CD14-positive monocyte (primary cell): ENCODE results near the gene EXOSC5. TPM values are rescaled to one million over a fixed set of nuclear protein-coding genes. Genes with fewer than 3 reads are reported as not detected.

Source experiments
- DNase-seq, 3 donors: peaks; one replicate each; pipeline ENCODE4 v3.0.0-alpha.2; 2011 to 2022
- H2AFZ ChIP-seq: 2 replicates; pipeline ENCODE4 v1.6.0; 2012; ENCODE audit warnings: mild to moderate bottlenecking, low read depth, low read length, inconsistent platforms; ENCODE audit not compliant: insufficient read depth, poor library complexity, severe bottlenecking
- H3K27ac ChIP-seq, 2 donors: 1 replicate in 1 of 2; 2 replicates in 1 of 2; pipeline ENCODE4 v1.5.1; 2012 to 2013; ENCODE audit warnings: low read length in 2 of 2, control low read depth in 1 of 2, inconsistent platforms in 1 of 2, low read depth in 1 of 2, mild to moderate bottlenecking in 1 of 2
- H3K27me3 ChIP-seq, 2 donors: one replicate each; pipeline versions ENCODE4 v1.6.0 to v1.6.1; 2011 to 2013; ENCODE audit warnings: low read length in 2 of 2; ENCODE audit not compliant: control insufficient read depth in 2 of 2, insufficient read depth in 2 of 2
- H3K36me3 ChIP-seq, 2 donors: replicated peaks in 1 of 2; 1 replicate in 1 of 2; 2 replicates in 1 of 2; pipeline versions ENCODE4 v1.5.1 to v1.6.1; 2012 to 2013; ENCODE audit warnings: low read length in 2 of 2, control low read depth in 1 of 2, inconsistent platforms in 1 of 2, mild to moderate bottlenecking in 1 of 2; ENCODE audit not compliant: insufficient read depth in 2 of 2, control insufficient read depth in 1 of 2
- H3K4me1 ChIP-seq, 2 donors: 1 replicate in 1 of 2; 2 replicates in 1 of 2; pipeline versions ENCODE4 v1.5.1 to v1.6.1; 2012 to 2013; ENCODE audit warnings: low read length in 2 of 2, control low read depth in 1 of 2, inconsistent platforms in 1 of 2, mild to moderate bottlenecking in 1 of 2, moderate library complexity in 1 of 2; ENCODE audit not compliant: insufficient read depth in 2 of 2, control insufficient read depth in 1 of 2
- H3K4me2 ChIP-seq: replicated peaks from 2 replicates; pipeline ENCODE3; 2012; ENCODE audit warnings: low read length, moderate library complexity, mild to moderate bottlenecking; ENCODE audit not compliant: poor library complexity, severe bottlenecking; ENCODE audit errors: extremely low read depth
- H3K4me3 ChIP-seq, 3 experiments: fragments of 200-600 bp in 1 of 3; sonication (generic) in 1 of 3; replicated peaks in 1 of 3; 1 replicate in 2 of 3; 2 replicates in 1 of 3; pipeline ENCODE4 v1.5.1; 2011 to 2013; ENCODE audit warnings: low read length in 3 of 3, mild to moderate bottlenecking in 3 of 3, control low read depth in 2 of 3, low read depth in 2 of 3, inconsistent platforms in 1 of 3, moderate library complexity in 1 of 3
- H3K79me2 ChIP-seq: 2 replicates; pipeline ENCODE4 v1.6.0; 2012; ENCODE audit warnings: mild to moderate bottlenecking, control low read depth, inconsistent platforms, low read length, moderate library complexity; ENCODE audit not compliant: insufficient read depth
- H3K9ac ChIP-seq: 2 replicates; pipeline ENCODE4 v1.6.0; 2017; ENCODE audit warnings: low read length, mild to moderate bottlenecking; ENCODE audit not compliant: insufficient read depth, poor library complexity, severe bottlenecking
- H3K9me3 ChIP-seq, 2 donors: replicated peaks in 1 of 2; 1 replicate in 1 of 2; 2 replicates in 1 of 2; pipeline versions ENCODE4 v1.5.1 to v1.6.1; 2012 to 2013; ENCODE audit warnings: low read length in 2 of 2, control low read depth in 1 of 2; ENCODE audit not compliant: control insufficient read depth in 1 of 2, insufficient read depth in 1 of 2
- H4K20me1 ChIP-seq: 2 replicates; pipeline ENCODE4 v1.6.0; 2012; ENCODE audit warnings: mild to moderate bottlenecking, low read length, control low read depth, moderate library complexity; ENCODE audit not compliant: insufficient read depth
- H3K27ac Mint-ChIP-seq, 7 donors: one replicate each; pipeline ENCODE4 v1.8.0; 2020; ENCODE audit warnings: mild to moderate bottlenecking in 7 of 7, mixed read lengths in 7 of 7, moderate library complexity in 6 of 7, inconsistent platforms in 2 of 7
- H3K27me3 Mint-ChIP-seq, 3 donors: one replicate each; pipeline ENCODE4 v1.8.0; 2021 to 2022; ENCODE audit warnings: low read depth in 3 of 3, mild to moderate bottlenecking in 3 of 3, mixed read lengths in 3 of 3, moderate library complexity in 3 of 3, inconsistent platforms in 1 of 3
- H3K36me3 Mint-ChIP-seq, 2 donors: one replicate each; pipeline ENCODE4 v1.8.0; 2020; ENCODE audit warnings: mixed read lengths in 2 of 2, inconsistent platforms in 1 of 2, mild to moderate bottlenecking in 1 of 2
- H3K4me1 Mint-ChIP-seq: one replicate; pipeline ENCODE4 v1.8.0; 2020; ENCODE audit warnings: mild to moderate bottlenecking, mixed read lengths
- H3K4me3 Mint-ChIP-seq, 2 donors: one replicate each; pipeline ENCODE4 v1.8.0; 2020; ENCODE audit warnings: mild to moderate bottlenecking in 2 of 2, mixed read lengths in 2 of 2, moderate library complexity in 1 of 2
- H3K9me3 Mint-ChIP-seq, 7 donors: one replicate each; pipeline ENCODE4 v1.8.0; 2020 to 2022; ENCODE audit warnings: mixed read lengths in 7 of 7, mild to moderate bottlenecking in 6 of 7, moderate library complexity in 6 of 7, inconsistent platforms in 2 of 7
- CTCF ChIP-seq: fragments of 200-600 bp; IDR thresholded peaks from one replicate; pipeline ENCODE4 v1.8.0; 2022; ENCODE audit warnings: antibody characterized with exemption, mild to moderate bottlenecking
- WGBS: methylation state at CpG from one replicate; pipeline ENCODE4 v1.1.5; 2013; ENCODE audit warnings: missing lambda C conversion rate; ENCODE audit not compliant: insufficient coverage; 5-methylcytosine and 5-hydroxymethylcytosine counted together
- intact Hi-C, 2 donors: fragments of 100-400 bp; cut with micrococcal nuclease; formaldehyde crosslinking; loops; one replicate each; pipeline versions ENCODE4 v1.15.0 to v1.15.1; 2023
- polyA plus RNA-seq, 3 donors: library from polyadenylated mRNA; depleted of rRNA in 1 of 3; unstranded in 2 of 3; stranded (reverse) in 1 of 3; fragments of 300-500 nt in 2 of 3; fragments of >200 nt in 1 of 3; fragmentation: Illumina TruSeq in 2 of 3; gene quantifications; 1 replicate in 2 of 3; 2 replicates in 1 of 3; pipeline ENCODE4 v1.2.3, GENCODE V29; 2012 to 2021

The EXOSC5 gene
- polyA plus RNA-seq, 3 donors = 24.0 to 58.7 (median 40.5) TPM

GRCh38 chr19:41411968-41412265 lies 14.8 kb upstream of the EXOSC5 start:
- Mint-ChIP-seq H3K4me3 (no peak overlapping the region), H3K27me3 (peaks cover 0 to 2% (median 0%) of the 10 kb centered on the region in 3 donors), H3K27ac (peak overlapping the region in 5 of 7 donors; percentile 18 to 59 (median 31)), H3K9me3 (peaks cover 0 to 3% (median 0%) of the 10 kb centered on the region in 7 donors), H3K36me3 (peaks cover 64 to 74% of the 10 kb centered on the region in 2 donors), H3K4me1 (peaks cover 66% of the 10 kb centered on the region)
- H3K4me3 ChIP-seq = no peak overlapping the region
- no peak overlapping the region for H3K9ac ChIP-seq
- peaks cover 48 to 59% of the 10 kb centered on the region in 2 donors for H3K36me3 ChIP-seq
- no peaks in the 10 kb centered on the region for H3K9me3 ChIP-seq
- no peak overlapping the region for H3K27ac ChIP-seq
- no peak for TF ChIP-seq CTCF
- peaks cover 24% of the 10 kb centered on the region for H3K79me2 ChIP-seq
- H2AFZ ChIP-seq = no peak overlapping the region
- H3K4me1 ChIP-seq = peaks cover 53 to 83% of the 10 kb centered on the region in 2 donors
- WGBS = 87% methylated on average over 11 of the region's 11 CpGs
- intact Hi-C loops = no loop called here
- no peaks in the 10 kb centered on the region for H3K27me3 ChIP-seq
- DNase-seq = no peak
- H3K4me2 ChIP-seq = no peak overlapping the region
- no peaks in the 10 kb centered on the region for H4K20me1 ChIP-seq

- Histone ChIP-seq H3K4me1 (peaks cover 58 to 89% of the 10 kb centered on the region in 2 donors), H3K4me3 (no peak overlapping the region), H3K36me3 (peaks cover 43 to 53% of the 10 kb centered on the region in 2 donors), H3K9me3 (no peaks in the 10 kb centered on the region), H3K27ac (peak overlapping the region in 1 of 2 donors; percentile 31), H3K4me2 (no peak overlapping the region), H2AFZ (no peak overlapping the region), H3K27me3 (no peaks in the 10 kb centered on the region), H4K20me1 (no peaks in the 10 kb centered on the region), H3K79me2 (peaks cover 24% of the 10 kb centered on the region), H3K9ac (no peak overlapping the region)
- H3K27ac Mint-ChIP-seq = peak overlapping the region in 5 of 7 donors; percentile 81 to 100 (median 98)
- peaks cover 0 to 2% (median 0%) of the 10 kb centered on the region in 3 donors for H3K27me3 Mint-ChIP-seq
- WGBS = 81% methylated on average over 7 of the region's 9 CpGs
- H3K36me3 Mint-ChIP-seq = peaks cover 59 to 68% of the 10 kb centered on the region in 2 donors
- peaks cover 72% of the 10 kb centered on the region for H3K4me1 Mint-ChIP-seq
- no peak for TF ChIP-seq CTCF
- intact Hi-C loops = no loop called here
- no peak overlapping the region for H3K4me3 Mint-ChIP-seq
- peaks cover 0 to 3% (median 0%) of the 10 kb centered on the region in 7 donors for H3K9me3 Mint-ChIP-seq
- no peak for DNase-seq
Measured at GRCh38 chr19:41411100-41411967, 14.2 kb upstream of the EXOSC5 start.
